HepG2 (cell line): ENCODE data around the gene PRSS33. TPM values are rescaled to one million over a fixed set of nuclear protein-coding genes. Genes with fewer than 3 reads are reported as not detected.

Source experiments
- ATAC-seq: fragments of 200-7000 bp; cut with Tn5 transposase; 3 replicates; pipeline ENCODE4 v1.9.1; 2020; ENCODE audit warnings: mild to moderate bottlenecking, moderate library complexity
- BruUV-seq: library from RNA; stranded (reverse); fragments of 400-500 nt; replicated peaks from 2 replicates; lab custom pipeline; 2021; lab: Mats Ljungman, UMichigan
- CTCF ChIA-PET: fragments of 300-600 bp; formaldehyde crosslinking; extraction: SDS; loops from one replicate; lab custom pipeline; 2021; ENCODE audit warnings: low total read pairs, inconsistent platforms, low intra/inter-chr PET ratio; lab: Yijun Ruan, JAX
- POLR2A ChIA-PET: fragments of 350-600 bp; sonication (Branson Sonifier 250); formaldehyde crosslinking; loops from one replicate; lab custom pipeline; 2020; ENCODE audit warnings: antibody characterized with exemption, inconsistent platforms; lab: Yijun Ruan, JAX
- DNase-seq: peaks from one replicate; pipeline ENCODE4 v3.0.0-alpha.2; 2015; ENCODE audit warnings: low spot score
- FAIRE-seq: peaks from 3 replicates; lab custom pipeline; 2011; peaks lifted over from hg19 to GRCh38; lab: Jason Lieb, UNC
- H2AFZ ChIP-seq: one replicate; pipeline ENCODE4 v1.6.1; 2011; ENCODE audit warnings: low read length, inconsistent platforms
- H3K27ac ChIP-seq: fragments of 300-600 bp; 3 replicates; pipeline ENCODE4 v1.8.0; 2011; ENCODE audit warnings: mixed run types, mild to moderate bottlenecking, mixed read lengths, low read length, inconsistent platforms; ENCODE audit not compliant: insufficient read depth; ENCODE audit errors: extremely low read length
- H3K27me3 ChIP-seq, 2 experiments: fragments of 200-600 bp in 1 of 2; 2 replicates in 1 of 2; 3 replicates in 1 of 2; pipeline versions ENCODE4 v1.6.0 to v1.8.0; 2011; ENCODE audit warnings: low read length in 2 of 2, mild to moderate bottlenecking in 2 of 2, moderate library complexity in 2 of 2, inconsistent platforms in 1 of 2; ENCODE audit not compliant: insufficient read depth in 2 of 2, control insufficient read depth in 1 of 2
- H3K36me3 ChIP-seq, 2 experiments: fragments of 200-600 bp in 1 of 2; replicated peaks in 1 of 2; 2 replicates in 1 of 2; 3 replicates in 1 of 2; pipeline versions ENCODE4 v1.5.1 to v1.8.0; 2011; ENCODE audit warnings: low read length in 2 of 2, inconsistent platforms in 1 of 2; ENCODE audit not compliant: insufficient read depth in 2 of 2, control insufficient read depth in 1 of 2
- H3K4me1 ChIP-seq: 2 replicates; pipeline ENCODE4 v1.5.1; 2012; ENCODE audit warnings: low read length, inconsistent platforms; ENCODE audit not compliant: insufficient read depth
- H3K4me2 ChIP-seq: 2 replicates; pipeline ENCODE4 v1.6.0; 2011; ENCODE audit warnings: low read depth, low read length, inconsistent platforms
- H3K4me3 ChIP-seq, 3 experiments: fragments of 200-600 bp in 1 of 3; sonication (generic), shearing (Covaris generic) in 1 of 3; replicated peaks in 1 of 3; 2 replicates each; pipeline ENCODE4 v1.5.1; 2011 to 2016; ENCODE audit warnings: low read length in 3 of 3, inconsistent platforms in 2 of 3, low read depth in 2 of 3, mild to moderate bottlenecking in 2 of 3, control low read depth in 1 of 3, mixed read lengths in 1 of 3; ENCODE audit not compliant: insufficient read depth in 1 of 3
- H3K79me2 ChIP-seq: one replicate; pipeline ENCODE4 v1.6.1; 2011; ENCODE audit warnings: low read length, inconsistent platforms; ENCODE audit not compliant: insufficient read depth
- H3K9ac ChIP-seq: 2 replicates; pipeline ENCODE4 v1.6.0; 2011; ENCODE audit warnings: mild to moderate bottlenecking, low read depth, low read length, inconsistent platforms; ENCODE audit not compliant: insufficient read depth
- H3K9me3 ChIP-seq: 2 replicates; pipeline ENCODE4 v1.5.1; 2012; ENCODE audit warnings: mild to moderate bottlenecking, low read length
- H4K20me1 ChIP-seq: 2 replicates; pipeline ENCODE4 v1.6.0; 2011; ENCODE audit warnings: inconsistent platforms, mild to moderate bottlenecking, low read length, moderate library complexity; ENCODE audit not compliant: insufficient read depth
- AGO2 ChIP-seq: fragments of 200-400 bp; formaldehyde crosslinking; optimal IDR thresholded peaks from 2 replicates; pipeline ENCODE3; 2017; ENCODE audit warnings: mild to moderate bottlenecking, low read depth, low read length, moderate library complexity
- KDM1A ChIP-seq: IDR thresholded peaks from 2 replicates; pipeline ENCODE4 v1.6.1; 2016; ENCODE audit warnings: missing compliant biosample characterization
- KDM5A ChIP-seq: fragments of 200-600 bp; sonication (generic); IDR thresholded peaks from 2 replicates; pipeline ENCODE4 v1.7.0; 2018; ENCODE audit warnings: antibody characterized with exemption, mild to moderate bottlenecking, low read length, borderline replicate concordance
- MAFF ChIP-seq: IDR thresholded peaks from 2 replicates; pipeline ENCODE4 v1.6.1; 2011; ENCODE audit warnings: low read depth, low read length, improper control_type of control experiment
- NKX3-1 ChIP-seq: sonication (generic); formaldehyde crosslinking; IDR thresholded peaks from 2 replicates; pipeline ENCODE4 v1.5.0; 2020; ENCODE audit warnings: missing genetic modification reagents
- PBX2 ChIP-seq: IDR thresholded peaks from 2 replicates; pipeline ENCODE4 v1.6.1; 2016; ENCODE audit warnings: control low read depth
- PCBP1 ChIP-seq: fragments of 200-400 bp; formaldehyde crosslinking; IDR thresholded peaks from 2 replicates; pipeline ENCODE4 v1.6.1; 2017; ENCODE audit warnings: mild to moderate bottlenecking, low read depth, low read length, borderline replicate concordance
- PRPF4 ChIP-seq: fragments of 200-400 bp; formaldehyde crosslinking; IDR thresholded peaks from 2 replicates; pipeline ENCODE4 v1.6.1; 2016; ENCODE audit warnings: low read length, low read depth; ENCODE audit not compliant: poor library complexity, severe bottlenecking
- SMARCC2 ChIP-seq: fragments of 450-650 bp; IDR thresholded peaks from 2 replicates; pipeline ENCODE4 v1.6.1; 2017; ENCODE audit warnings: antibody characterized with exemption, mild to moderate bottlenecking
- SNAPC5 ChIP-seq: sonication (generic); formaldehyde crosslinking; IDR thresholded peaks from 2 replicates; pipeline ENCODE4 v1.8.1; 2023; ENCODE audit warnings: mild to moderate bottlenecking, missing genetic modification reagents, borderline replicate concordance
- ZBTB14 ChIP-seq: sonication (generic); formaldehyde crosslinking; IDR thresholded peaks from 2 replicates; pipeline ENCODE4 v1.4.0; 2020; ENCODE audit warnings: missing genetic modification reagents
- ZBTB38 ChIP-seq: sonication (generic); formaldehyde crosslinking; IDR thresholded peaks from 2 replicates; pipeline ENCODE4 v1.5.1; 2020; ENCODE audit warnings: mild to moderate bottlenecking, missing genetic modification reagents
- ZFP62 ChIP-seq: sonication (generic); formaldehyde crosslinking; IDR thresholded peaks from 2 replicates; pipeline ENCODE4 v1.4.0; 2020; ENCODE audit warnings: missing genetic modification reagents
- ZNF260 ChIP-seq: sonication (generic); formaldehyde crosslinking; IDR thresholded peaks from 2 replicates; pipeline ENCODE4 v1.4.0; 2020; ENCODE audit warnings: missing genetic modification reagents, low read depth, mild to moderate bottlenecking, borderline replicate concordance
- ZNF446 ChIP-seq: sonication (generic); formaldehyde crosslinking; IDR thresholded peaks from 2 replicates; pipeline ENCODE4 v1.5.0; 2020; ENCODE audit warnings: mild to moderate bottlenecking, missing genetic modification reagents
- ZNF720 ChIP-seq: sonication (generic); formaldehyde crosslinking; IDR thresholded peaks from 2 replicates; pipeline ENCODE4 v1.4.0; 2020; ENCODE audit warnings: missing genetic modification reagents
- ZNF746 ChIP-seq: sonication (generic); formaldehyde crosslinking; IDR thresholded peaks from 2 replicates; pipeline ENCODE4 v1.8.0; 2022; ENCODE audit warnings: mild to moderate bottlenecking, missing genetic modification reagents
- ZNF761 ChIP-seq: sonication (generic); formaldehyde crosslinking; conservative IDR thresholded peaks from 2 replicates; pipeline ENCODE4 v1.4.0; 2020; ENCODE audit warnings: mild to moderate bottlenecking, missing genetic modification reagents
- ZNF770 ChIP-seq: sonication (generic); formaldehyde crosslinking; IDR thresholded peaks from 2 replicates; pipeline ENCODE4 v1.5.0; 2020; ENCODE audit warnings: mild to moderate bottlenecking, missing genetic modification reagents
- WGBS: methylation state at CpG from one replicate; pipeline ENCODE4 v1.1.6; 2017; ENCODE audit warnings: low lambda C conversion rate; 5-methylcytosine and 5-hydroxymethylcytosine counted together
- in situ Hi-C: cut with HindIII; loops from 2 replicates; pipeline ENCODE4 v1.10.0; 2017; ENCODE audit warnings: low pct_unique_long_range_greater_than_20kb; ENCODE audit not compliant: extremely low pct_ligation_motif_present
- intact Hi-C: fragments of 100-400 bp; cut with micrococcal nuclease; formaldehyde crosslinking; loops from one replicate; pipeline ENCODE4 v1.10.0; 2022; ENCODE audit not compliant: unreplicated experiment
- polyA plus RNA-seq, 8 experiments: library from polyadenylated mRNA; depleted of rRNA in 3 of 8; stranded (reverse) in 7 of 8; unstranded in 1 of 8; fragments of >200 nt; fragmentation: Illumina TruSeq in 4 of 8; extraction: Trizol in 4 of 8; gene quantifications; 2 replicates each; pipeline versions ENCODE4 v1.2.1 to v1.2.3, GENCODE V29; 2011 to 2016; ENCODE audit warnings: low read depth in 4 of 8, missing spikeins in 1 of 8, mixed read lengths in 1 of 8; ENCODE audit not compliant: insufficient read depth in 1 of 8
- total RNA-seq, 5 experiments: library from RNA; depleted of rRNA; stranded (reverse); fragments of >200 nt; fragmentation: Illumina TruSeq; extraction: Trizol; gene quantifications; 2 replicates each; pipeline ENCODE4 v1.2.3, GENCODE V29; 2016; ENCODE audit warnings: low read depth in 1 of 5

The PRSS33 gene
- total and polyA plus RNA-seq, 2 of the 13 experiments (the other 11 are each of a cell fraction or from before 2014, with no cell fraction given), result not detected

- Histone ChIP-seq H3K9me3 (no peaks in the 10 kb centered on the region), H3K4me2 (0 out of 2 replicates have a peak overlapping the region, but pooled peaks have one; percentile 92), H3K27ac (no peak overlapping the region), H3K9ac (no peak overlapping the region), H3K4me1 (peaks cover 27% of the 10 kb centered on the region), H3K4me3 (no peak overlapping the region; a peak in 1 of 6 replicates), H3K36me3 (peaks cover 24 to 53% of the 10 kb centered on the region in 2 experiments), H3K79me2 (peaks cover 73% of the 10 kb centered on the region), H3K27me3 (no peaks in the 10 kb centered on the region; a peak in 1 of 5 replicates), H4K20me1 (peaks cover 56% of the 10 kb centered on the region), H2AFZ (no peak overlapping the region)
- ChIA-PET POLR2A (interaction anchor here (0.6 kb wide), 1 partner anchor 306 kb away, joined by 3 read pairs; no protein-coding TSS in a partner anchor), CTCF (no interaction called here)
- DNase-seq, result no peak
- FAIRE-seq, result no peak
- in situ Hi-C loops, result no loop called here
- ATAC-seq, result no peak
- WGBS, result 93% methylated on average over 27 of the region's 30 CpGs
- intact Hi-C loops, result no loop called here
- no TSS peak for BruUV-seq
- TF ChIP-seq NKX3-1 (CRISPR knock-in tag) (no peak), ZFP62 (CRISPR knock-in tag) (no peak), ZNF770 (no peak), SMARCC2 (no peak), ZNF446 (CRISPR knock-in tag) (no peak), ZNF761 (CRISPR knock-in tag) (no peak), ZBTB14 (CRISPR knock-in tag) (no peak), KDM5A (no peak), AGO2 (peak; percentile 94), ZNF746 (CRISPR knock-in tag) (no peak), ZBTB38 (CRISPR knock-in tag) (peak; percentile 59; the same call in 1 of the 2 replicates), PCBP1 (no peak), ZNF720 (CRISPR knock-in tag) (no peak), KDM1A (no peak), SNAPC5 (CRISPR knock-in tag) (no peak), MAFF (no peak), PRPF4 (no peak), PBX2 (CRISPR knock-in tag) (no peak), ZNF260 (CRISPR knock-in tag) (no peak)
These were observed 30.9 kb downstream of the PRSS33 start for GRCh38 chr16:2756288-2757015.
